Germinal center (tissue), 1 donor: Measurements from ENCODE around the gene ERMP1.
"Not testable (repeated sequence)": the region's sequence is repeated elsewhere in the genome, so short reads cannot be mapped to it uniquely, and the experiment has no call there.

Source experiments
- DNase-seq: peaks from one replicate; pipeline ENCODE4 v3.0.0; 2012; ENCODE audit warnings: mixed read lengths, low spot score

The ERMP1 gene, protein sequence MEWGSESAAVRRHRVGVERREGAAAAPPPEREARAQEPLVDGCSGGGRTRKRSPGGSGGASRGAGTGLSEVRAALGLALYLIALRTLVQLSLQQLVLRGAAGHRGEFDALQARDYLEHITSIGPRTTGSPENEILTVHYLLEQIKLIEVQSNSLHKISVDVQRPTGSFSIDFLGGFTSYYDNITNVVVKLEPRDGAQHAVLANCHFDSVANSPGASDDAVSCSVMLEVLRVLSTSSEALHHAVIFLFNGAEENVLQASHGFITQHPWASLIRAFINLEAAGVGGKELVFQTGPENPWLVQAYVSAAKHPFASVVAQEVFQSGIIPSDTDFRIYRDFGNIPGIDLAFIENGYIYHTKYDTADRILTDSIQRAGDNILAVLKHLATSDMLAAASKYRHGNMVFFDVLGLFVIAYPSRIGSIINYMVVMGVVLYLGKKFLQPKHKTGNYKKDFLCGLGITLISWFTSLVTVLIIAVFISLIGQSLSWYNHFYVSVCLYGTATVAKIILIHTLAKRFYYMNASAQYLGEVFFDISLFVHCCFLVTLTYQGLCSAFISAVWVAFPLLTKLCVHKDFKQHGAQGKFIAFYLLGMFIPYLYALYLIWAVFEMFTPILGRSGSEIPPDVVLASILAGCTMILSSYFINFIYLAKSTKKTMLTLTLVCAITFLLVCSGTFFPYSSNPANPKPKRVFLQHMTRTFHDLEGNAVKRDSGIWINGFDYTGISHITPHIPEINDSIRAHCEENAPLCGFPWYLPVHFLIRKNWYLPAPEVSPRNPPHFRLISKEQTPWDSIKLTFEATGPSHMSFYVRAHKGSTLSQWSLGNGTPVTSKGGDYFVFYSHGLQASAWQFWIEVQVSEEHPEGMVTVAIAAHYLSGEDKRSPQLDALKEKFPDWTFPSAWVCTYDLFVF

DNA sequence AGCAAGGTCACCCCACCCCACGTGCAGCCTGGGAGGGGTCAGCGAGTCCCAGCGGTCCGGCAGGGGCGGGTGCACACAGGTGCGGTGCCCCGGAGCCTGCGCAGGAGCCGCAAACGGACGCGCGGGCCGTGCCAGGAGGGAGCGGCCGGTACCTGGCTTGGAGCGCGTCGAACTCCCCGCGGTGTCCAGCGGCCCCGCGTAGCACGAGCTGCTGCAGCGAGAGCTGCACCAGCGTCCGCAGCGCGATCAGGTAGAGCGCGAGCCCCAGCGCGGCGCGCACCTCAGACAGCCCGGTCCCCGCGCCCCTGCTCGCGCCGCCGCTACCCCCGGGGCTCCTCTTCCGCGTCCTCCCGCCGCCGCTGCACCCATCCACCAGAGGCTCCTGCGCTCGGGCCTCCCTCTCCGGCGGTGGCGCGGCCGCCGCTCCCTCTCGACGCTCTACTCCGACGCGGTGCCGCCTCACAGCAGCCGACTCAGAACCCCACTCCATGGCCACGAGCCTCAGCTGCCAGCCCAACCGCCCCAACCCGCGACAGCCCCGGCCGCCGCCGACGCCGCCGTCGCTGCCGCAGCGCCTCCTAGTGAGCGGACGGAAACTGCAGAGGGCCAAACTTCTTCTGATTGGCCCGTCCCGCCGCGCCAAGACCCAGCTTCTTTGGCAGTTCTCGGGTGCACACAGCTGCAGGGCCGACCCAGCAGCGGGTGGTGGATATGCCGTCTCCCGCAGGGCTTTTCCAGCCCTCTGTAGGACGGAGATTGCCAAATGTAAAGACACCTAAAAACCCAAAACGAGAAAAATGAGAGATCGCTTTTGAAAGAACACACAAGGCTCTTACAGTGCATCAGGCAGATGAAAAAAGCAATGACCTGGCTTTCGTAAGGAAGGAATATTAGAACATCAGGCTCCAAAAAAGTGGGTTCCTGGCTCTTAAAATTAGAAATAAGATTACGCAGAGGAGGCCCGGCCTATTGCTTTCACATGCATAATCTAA lies at the start of gene ERMP1:
TSS of gene ERMP1 (minus strand) at position 580 of the 992 bp plus-strand sequence. CDS start at position 490, 90 bp downstream.
- DNase-seq = peak; percentile 88

DNA sequence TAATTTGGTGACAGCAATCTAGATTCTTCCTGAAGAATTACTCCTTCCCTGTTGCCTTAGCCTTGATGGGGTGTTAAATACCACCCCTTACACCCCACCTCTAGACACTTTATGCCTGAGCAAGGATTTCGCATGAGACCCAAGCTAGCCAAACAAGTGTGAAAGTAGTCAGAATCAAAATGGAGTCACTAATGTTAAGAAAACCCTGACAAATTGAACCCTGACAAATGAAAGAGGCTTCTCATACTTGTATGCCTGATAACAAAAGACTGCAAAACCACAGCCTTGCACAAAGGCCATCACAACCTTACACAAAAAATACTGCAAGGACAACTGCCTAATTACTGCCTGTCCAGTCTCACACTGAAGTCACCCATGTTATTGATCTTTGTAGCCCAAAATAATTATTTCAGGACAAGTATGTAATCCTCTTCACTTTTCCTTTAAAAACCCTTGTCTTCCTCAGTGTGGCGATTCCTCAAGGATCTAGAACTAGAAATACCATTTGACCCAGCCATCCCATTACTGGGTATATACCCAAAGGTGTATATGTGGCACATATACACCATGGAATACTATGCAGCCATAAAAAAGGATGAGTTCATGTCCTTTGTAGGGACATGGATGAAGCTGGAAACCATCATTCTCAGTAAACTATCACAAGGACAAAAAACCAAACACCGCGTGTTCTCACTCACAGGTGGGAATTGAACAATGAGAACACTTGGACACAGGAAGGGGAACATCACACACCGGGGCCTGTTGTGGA lies 49.5 kb upstream of the ERMP1 start:
- not testable (repeated sequence) for DNase-seq

DNA sequence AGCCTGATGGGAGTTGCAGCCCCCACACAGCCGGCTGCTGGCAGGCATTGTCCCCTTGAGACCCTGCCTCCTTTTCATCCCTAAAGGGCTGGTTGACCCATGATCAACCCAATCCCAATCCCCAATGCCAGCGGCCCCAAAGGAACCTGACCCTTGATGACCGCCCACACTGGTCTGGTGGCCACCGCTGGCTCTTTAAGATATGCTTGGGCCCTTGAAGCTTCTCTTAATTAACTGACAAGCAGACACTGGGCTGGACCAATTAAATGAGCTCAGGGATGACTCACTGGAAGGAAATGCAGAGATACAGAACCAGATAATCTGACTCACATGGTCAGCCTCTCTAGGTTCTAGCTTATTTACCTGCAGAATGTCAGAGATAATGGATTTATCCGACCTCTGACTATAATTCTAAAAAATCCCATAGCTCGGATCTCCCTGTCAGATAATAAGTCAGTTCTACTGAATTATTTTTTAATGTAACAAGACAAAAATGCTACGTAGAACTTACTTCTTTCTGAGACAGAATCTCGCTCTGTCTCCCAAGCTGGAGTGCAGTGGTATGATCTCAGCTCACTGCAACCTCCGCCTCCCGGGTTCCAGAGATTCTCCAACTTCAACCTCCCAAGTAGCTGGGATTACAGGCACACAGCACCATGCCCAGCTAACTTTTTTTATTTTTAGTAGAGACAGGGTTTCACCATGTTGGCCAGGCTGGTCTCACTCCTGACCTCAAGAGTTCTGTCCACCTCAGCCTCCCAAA lies 46.7 kb upstream of the ERMP1 start:
- no peak for DNase-seq

DNA sequence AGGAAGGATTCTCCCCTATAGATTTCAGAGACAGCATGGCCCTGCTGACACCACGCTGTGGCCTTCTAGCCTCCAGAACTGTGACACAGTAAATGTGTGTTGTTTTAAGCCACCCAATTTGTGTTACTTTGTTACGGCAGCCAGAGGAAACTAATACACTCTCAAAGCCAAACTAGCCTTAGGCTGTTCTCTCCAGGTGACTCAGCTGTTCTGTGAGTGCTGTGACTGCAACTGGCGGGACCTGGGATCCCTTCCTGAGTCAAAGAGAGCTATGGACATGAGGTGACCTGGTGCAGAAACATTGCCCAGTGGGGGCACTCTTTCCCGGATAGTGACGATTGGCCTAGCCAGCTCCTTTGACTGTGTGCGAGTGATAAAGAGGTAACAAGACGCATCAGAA lies 43.8 kb upstream of the ERMP1 start:
- no peak for DNase-seq

DNA sequence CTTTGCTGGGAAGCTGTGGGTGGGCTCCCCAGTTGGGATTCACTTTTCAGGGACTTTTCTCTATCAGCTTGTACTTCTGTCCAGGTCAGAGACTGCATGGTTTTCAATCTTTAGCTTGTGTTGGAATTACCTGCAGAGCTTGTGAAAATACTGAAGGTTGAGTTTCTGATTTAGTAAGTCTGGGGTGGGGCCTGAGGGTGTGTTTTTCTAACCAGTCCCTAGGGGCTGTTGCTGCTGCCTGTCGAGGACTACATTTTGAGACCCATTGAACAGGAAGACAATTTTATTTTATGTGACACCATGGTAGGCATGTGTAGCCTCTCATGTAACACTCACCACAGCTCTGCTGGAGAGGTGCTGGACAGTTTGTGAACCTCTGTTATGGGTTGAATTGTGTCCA lies 43.1 kb upstream of the ERMP1 start:
- DNase-seq = no peak

DNA sequence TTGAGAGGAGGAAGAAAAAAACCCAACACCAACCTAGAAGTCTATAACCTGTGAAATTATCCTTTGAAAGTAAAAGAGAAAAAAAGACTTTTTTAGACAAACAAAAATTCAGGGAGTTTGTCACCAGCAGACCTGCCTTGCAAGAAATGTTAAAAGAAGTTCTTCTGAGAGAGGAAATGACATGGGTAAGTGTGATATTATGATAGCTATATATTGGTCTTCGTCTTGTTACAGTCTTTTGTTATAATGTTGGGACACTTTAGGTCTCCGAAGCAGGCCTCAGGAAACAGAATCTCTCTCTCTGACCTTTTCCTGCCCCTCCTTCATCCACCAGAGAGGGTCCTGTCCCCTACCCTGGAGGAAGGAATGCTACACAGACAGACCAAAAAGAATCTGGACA lies 41.1 kb upstream of the ERMP1 start:
- DNase-seq = no peak

DNA sequence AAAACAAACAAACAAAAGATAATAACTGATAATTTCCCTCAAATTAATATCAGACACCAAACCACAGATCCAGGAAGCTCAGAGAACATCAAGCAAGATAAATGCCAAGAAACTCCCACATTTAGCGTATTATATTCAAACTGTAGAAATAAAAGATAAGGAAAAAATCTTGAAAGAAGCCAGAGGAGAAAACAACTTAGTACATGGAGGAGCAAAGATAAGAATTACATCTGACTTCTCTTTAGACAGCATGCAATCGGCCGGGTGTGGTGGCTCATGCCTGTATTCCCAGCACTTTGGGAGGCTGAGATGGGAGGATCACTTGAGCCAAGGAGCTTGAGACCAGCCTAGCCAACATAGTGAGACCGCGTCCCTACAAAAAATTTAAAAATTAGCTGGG lies 40.5 kb upstream of the ERMP1 start:
- DNase-seq = no peak

DNA sequence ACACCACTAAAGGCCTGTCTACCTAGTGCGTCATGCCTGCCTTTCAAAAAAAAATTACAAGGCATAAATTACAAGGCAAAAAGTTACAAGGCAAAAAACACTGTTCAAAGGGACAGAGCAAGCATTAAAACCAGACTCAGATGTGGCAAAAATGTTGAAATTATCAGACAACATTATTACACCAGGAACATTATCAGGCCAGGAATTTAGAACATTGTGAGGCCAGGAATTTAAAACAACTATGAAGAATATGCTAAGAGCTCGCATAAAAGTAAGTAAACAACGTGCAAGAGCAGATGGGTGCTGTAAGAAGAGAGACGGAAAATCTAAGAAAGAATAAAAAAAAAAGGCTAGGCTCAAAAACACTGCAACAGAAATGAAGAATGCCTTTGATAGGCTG lies 39.6 kb upstream of the ERMP1 start:
- no peak for DNase-seq

DNA sequence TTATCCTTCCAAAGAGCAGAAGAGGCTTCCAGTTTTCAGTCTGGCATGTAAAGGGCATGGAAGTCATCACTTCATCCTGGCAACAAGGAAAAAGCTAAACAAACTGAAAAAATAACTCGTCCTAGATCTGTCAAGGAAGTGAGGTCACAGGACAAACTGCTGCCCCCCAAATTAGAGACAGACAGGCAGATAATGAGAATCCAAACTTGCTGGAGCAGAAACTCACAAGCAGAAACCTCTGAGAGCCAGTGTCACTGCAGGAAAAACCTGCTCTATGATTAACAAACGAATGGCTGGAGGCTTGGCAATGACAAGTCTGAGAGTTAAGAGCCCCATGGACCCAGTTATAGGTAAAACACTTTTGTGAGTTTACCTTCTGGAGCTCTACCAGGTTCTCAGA lies 38.9 kb upstream of the ERMP1 start:
- no peak for DNase-seq

DNA sequence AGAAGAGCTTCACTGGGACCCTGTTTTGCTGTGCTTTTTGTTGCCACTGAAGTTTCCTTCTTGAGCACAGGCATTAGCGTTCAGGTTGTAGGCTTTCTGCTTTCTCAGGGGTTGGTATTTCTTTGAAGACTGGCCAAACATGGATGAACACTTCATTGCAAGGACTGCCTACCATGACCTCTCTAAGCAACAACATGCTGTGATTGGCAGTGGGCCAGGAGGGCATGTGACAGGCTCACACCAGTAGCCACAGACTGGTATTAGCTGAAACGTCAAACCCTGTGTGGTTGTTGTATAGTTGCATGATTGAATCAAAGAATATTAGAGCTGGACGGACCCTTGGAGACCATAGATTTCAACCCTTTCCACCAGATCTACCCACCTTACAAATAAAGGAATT lies 37.8 kb upstream of the ERMP1 start:
- DNase-seq = no peak

DNA sequence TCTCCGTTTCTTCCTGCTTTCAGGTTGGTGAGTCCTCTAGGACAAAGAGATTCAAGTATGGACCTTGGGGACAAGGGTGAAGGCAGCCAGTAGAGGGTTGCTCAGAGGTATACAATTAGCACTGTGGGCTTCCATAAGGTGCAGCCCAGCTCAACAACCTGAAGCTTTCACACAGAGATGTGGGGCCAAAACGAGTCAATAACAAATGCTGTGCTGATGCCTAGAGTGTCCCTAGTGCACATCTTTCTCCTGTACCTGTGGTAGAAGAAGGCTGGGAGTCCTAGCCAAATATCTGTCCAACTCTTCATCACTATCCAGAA lies 37.1 kb upstream of the ERMP1 start:
- DNase-seq = no peak

DNA sequence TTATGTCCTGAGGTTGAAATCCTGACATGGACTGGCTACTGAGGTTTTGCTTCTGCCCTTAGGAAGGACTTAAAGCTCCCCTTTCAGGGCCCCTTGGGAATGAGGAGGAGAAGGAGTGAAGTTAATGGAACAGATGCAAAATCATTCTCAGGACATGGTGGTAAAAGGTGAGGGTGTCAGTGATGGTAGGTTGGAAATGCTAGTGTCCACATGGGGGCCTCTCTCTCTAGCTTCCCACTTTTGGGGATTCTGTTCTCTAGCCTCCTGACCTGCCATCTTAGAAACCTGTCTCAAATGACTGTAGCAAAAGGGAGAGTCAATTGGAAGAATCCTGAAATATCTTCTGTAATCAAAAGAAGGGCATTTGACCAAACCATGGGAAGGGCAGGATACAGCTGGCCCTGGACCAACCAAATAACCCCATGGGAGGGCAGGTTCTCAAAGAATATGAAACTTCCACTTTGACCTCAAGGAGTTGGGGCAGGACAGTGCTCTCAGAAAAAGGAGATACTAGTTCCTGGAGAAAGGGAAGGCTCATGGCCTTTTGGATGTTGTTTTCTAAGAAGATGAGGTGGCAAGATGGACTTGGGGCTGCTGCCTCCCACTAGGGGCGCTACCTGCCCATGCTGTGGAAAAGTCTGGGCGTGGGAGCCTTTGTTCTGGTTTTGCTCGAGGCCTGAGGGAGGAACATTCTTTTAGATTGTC lies 36.5 kb upstream of the ERMP1 start:
- DNase-seq = peak; percentile 53

DNA sequence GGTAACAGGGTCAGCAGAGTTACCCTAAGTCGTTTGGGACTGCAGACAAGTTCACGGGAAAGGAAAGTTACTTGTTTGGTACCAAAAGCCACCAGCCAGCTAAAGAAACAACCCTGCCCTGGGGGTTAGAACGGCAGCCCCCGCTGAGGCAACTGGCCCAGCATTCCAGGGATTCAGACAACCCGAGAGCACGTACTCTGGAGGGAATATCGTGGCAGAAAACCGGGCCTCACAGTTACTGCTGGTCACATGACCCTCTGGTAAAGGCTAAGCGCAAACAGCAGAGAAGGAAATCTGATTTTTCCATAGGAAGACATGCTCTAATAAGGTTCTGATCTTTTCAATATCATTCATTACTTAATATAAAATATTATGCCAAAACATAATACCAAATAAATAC lies 35.3 kb upstream of the ERMP1 start:
- no peak for DNase-seq

DNA sequence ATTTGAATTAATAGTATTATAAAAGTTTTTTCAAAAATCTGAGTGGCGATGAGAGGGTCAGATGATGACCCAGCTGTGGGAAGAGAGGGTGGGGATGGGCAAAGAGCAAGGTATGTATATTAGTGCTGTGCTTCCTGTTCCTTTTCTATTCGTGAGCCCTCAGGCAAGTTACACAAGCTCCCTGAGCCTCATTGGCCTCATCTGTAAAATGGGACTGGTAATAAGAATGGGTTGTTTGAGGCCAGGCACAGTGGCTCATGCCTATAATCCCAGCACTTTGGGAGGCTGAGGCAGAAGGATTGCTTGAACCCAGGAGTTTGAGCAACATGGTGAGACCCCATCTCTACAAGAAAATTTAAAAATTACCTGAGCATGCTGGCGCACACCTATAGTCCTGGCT lies 33.8 kb upstream of the ERMP1 start:
- DNase-seq = no peak

DNA sequence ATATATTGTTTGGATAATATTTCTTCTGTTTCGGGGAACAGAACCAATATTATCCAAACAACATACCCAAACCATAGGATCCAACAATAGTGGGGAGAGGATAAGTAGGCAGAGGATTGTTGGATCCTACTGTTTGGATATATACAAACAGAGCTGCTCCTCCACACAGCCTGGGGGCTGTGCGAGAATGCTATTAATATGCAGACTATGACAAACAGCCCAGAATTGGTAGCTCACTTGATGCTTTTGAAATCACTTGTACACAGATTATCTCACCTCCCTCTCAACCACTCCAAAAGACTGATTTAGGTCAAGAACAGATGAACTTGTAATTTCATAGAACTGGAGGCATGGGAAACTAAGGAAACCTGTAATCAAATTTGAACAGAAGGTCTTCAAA lies 33.4 kb upstream of the ERMP1 start:
- DNase-seq = no peak

DNA sequence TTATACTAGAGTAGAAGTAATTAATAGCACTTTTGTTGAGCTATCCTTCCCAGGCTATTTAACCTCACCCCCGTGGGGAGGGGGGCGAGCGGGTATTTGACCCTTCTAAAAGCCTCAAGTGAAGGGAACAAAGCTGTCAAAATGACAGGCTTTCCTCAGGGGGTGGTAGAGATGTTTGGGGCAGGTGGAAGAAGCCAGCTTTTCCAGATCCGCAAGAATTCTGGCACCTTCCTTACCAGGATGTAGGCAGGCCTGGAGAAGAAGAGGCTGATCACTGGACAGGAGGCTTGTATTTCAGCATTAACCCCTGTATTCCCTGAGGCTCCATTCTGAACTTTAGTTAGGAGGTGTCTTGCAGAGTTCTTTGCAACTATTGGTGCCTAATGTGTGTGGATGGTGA lies 31.5 kb upstream of the ERMP1 start:
- DNase-seq = no peak

DNA sequence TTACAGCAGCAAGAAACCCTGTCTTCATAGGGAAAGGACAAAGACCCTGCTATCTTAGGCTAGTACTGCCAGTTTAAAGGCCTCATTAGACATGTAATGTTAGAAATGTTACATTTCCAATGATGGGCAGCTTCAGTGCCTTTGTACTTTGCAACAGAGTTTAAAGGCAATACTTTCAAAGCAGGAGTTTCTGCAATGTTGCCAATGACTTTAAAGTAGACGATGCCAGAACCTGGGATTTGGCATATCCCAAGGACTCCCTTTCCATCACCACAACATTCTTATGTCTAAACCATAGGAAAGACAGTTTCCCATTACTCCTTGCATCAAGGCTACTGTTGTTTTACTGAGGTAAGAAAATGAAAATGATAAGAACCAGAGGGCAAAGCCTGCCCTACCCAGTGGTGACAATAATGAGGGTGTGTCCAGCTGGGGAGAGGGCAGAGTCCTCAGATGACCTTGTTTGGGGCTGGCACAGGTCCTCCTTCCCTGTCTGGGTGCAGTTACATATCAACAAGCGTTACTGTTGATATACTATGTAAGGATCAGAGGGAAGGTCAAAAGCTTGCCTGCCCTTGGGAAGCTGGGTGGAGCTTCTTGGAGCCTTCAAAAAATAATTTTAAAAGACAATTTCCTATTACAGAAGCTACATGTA lies 30.3 kb upstream of the ERMP1 start:
- DNase-seq = no peak

DNA sequence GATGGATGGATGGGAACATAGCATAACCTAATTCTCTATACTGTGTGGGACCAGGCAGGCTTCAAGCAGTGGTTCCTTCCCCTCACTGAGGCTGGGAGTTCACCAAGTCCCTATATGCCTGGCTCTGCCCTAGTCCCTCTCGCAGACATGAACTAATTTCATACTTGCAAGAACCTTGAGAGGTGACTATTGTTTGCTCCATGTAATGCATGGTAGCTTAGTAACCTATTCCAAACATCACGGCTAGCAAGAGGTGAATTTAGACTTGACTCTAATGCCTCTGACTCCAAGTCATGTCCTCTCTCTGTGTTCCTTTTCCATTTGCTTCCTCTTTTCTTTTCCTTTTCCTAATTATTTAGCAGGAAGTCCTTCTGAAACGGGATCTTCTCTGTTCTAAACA lies 25.9 kb upstream of the ERMP1 start:
- no peak for DNase-seq

DNA sequence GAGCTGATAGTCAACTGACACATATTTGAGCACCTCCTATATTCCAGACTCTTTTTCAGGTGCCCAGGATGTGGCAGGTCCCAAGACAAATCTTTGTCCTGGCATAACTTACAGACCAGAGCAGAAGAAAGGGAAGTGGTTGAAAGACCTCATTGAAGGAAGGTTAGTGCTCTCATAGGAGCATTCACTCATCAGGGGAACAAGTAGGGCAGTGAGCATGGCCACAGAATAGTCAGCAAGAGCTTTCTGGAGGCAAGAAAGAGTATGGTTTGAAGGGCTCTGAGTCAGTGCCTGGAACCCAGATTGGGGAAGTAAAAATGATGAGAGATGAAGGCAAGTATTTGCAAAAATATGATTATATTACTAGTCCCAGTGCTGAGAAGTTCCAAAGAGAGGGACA lies 25.0 kb upstream of the ERMP1 start:
- DNase-seq = no peak
